HepG2 (cell line): ENCODE results near the gene FAM118A. TPM values are rescaled to one million over a fixed set of nuclear protein-coding genes. Genes with fewer than 3 reads are reported as not detected.

Experiments used
- ARID5B ChIP-seq: IDR thresholded peaks from 2 replicates; pipeline ENCODE4 v1.4.0; 2020; ENCODE audit warnings: mild to moderate bottlenecking, missing genetic modification reagents
- CREB3 ChIP-seq: sonication (generic); formaldehyde crosslinking; IDR thresholded peaks from 2 replicates; pipeline ENCODE4 v1.5.0; 2020; ENCODE audit warnings: missing genetic modification reagents
- FOXP4 ChIP-seq: sonication (generic); formaldehyde crosslinking; IDR thresholded peaks from 2 replicates; pipeline ENCODE4 v1.4.0; 2020; ENCODE audit warnings: missing genetic modification reagents
- GTF2F1 ChIP-seq: fragments of 150-350 bp; IDR thresholded peaks from 2 replicates; pipeline ENCODE4 v1.6.1; 2014; ENCODE audit warnings: low read length
- HINFP ChIP-seq: sonication (generic); formaldehyde crosslinking; IDR thresholded peaks from 2 replicates; pipeline ENCODE4 v1.4.0; 2020; ENCODE audit warnings: low read depth, mild to moderate bottlenecking, missing genetic modification reagents
- KLF15 ChIP-seq: sonication (generic); formaldehyde crosslinking; IDR thresholded peaks from 2 replicates; pipeline ENCODE4 v1.8.1; 2023; ENCODE audit warnings: borderline replicate concordance, mild to moderate bottlenecking, inconsistent platforms, missing genetic modification reagents, mixed read lengths
- MED13 ChIP-seq: sonication (generic); formaldehyde crosslinking; IDR thresholded peaks from 2 replicates; pipeline ENCODE4 v1.5.0; 2020; ENCODE audit warnings: missing genetic modification reagents
- PHF21A ChIP-seq: sonication (generic); formaldehyde crosslinking; IDR thresholded peaks from 2 replicates; pipeline ENCODE4 v1.5.0; 2020; ENCODE audit warnings: mild to moderate bottlenecking, missing genetic modification reagents
- PHF5A ChIP-seq: IDR thresholded peaks from one replicate; pipeline ENCODE4 v1.6.1; 2018; ENCODE audit warnings: low read depth, missing genetic modification reagents; ENCODE audit not compliant: unreplicated experiment
- POLR2A ChIP-seq, 2 experiments: IDR thresholded peaks; 2 replicates each; pipeline ENCODE4 v1.6.1; 2011; ENCODE audit warnings: low read depth in 2 of 2, low read length in 2 of 2, mild to moderate bottlenecking in 1 of 2, moderate library complexity in 1 of 2; ENCODE audit not compliant: insufficient read depth in 1 of 2
- SYNCRIP ChIP-seq: fragments of 200-400 bp; formaldehyde crosslinking; IDR thresholded peaks from 2 replicates; pipeline ENCODE4 v1.6.1; 2018; ENCODE audit warnings: mild to moderate bottlenecking, low read depth, low read length; ENCODE audit not compliant: insufficient read depth
- TAF15 ChIP-seq: fragments of 200-400 bp; formaldehyde crosslinking; IDR thresholded peaks from one replicate; pipeline ENCODE4 v1.6.1; 2018; ENCODE audit warnings: mild to moderate bottlenecking, low read depth, low read length; ENCODE audit not compliant: poor library complexity, severe bottlenecking
- U2AF1 ChIP-seq: fragments of 200-400 bp; formaldehyde crosslinking; optimal IDR thresholded peaks from 2 replicates; pipeline ENCODE3; 2017; ENCODE audit warnings: mild to moderate bottlenecking, low read depth, low read length
- ZFY ChIP-seq: sonication (generic); formaldehyde crosslinking; IDR thresholded peaks from 2 replicates; pipeline ENCODE4 v1.4.0; 2020; ENCODE audit warnings: missing genetic modification reagents
- ZNF160 ChIP-seq: sonication (generic); formaldehyde crosslinking; IDR thresholded peaks from 2 replicates; pipeline ENCODE4 v1.8.0; 2022; ENCODE audit warnings: mild to moderate bottlenecking, inconsistent platforms, missing genetic modification reagents
- ZNF17 ChIP-seq: sonication (generic); formaldehyde crosslinking; IDR thresholded peaks from 2 replicates; pipeline ENCODE4 v1.5.0; 2020; ENCODE audit warnings: mild to moderate bottlenecking, missing genetic modification reagents
- ZNF251 ChIP-seq: sonication (generic); formaldehyde crosslinking; IDR thresholded peaks from 2 replicates; pipeline ENCODE4 v1.9.0; 2021; ENCODE audit warnings: mild to moderate bottlenecking, missing genetic modification reagents
- ZNF260 ChIP-seq: sonication (generic); formaldehyde crosslinking; IDR thresholded peaks from 2 replicates; pipeline ENCODE4 v1.4.0; 2020; ENCODE audit warnings: missing genetic modification reagents, low read depth, mild to moderate bottlenecking, borderline replicate concordance
- ZNF703 ChIP-seq: sonication (generic); formaldehyde crosslinking; IDR thresholded peaks from 2 replicates; pipeline ENCODE4 v1.5.1; 2020; ENCODE audit warnings: missing genetic modification reagents, mild to moderate bottlenecking, moderate library complexity, borderline replicate concordance
- ZSCAN31 ChIP-seq: sonication (generic); formaldehyde crosslinking; IDR thresholded peaks from 2 replicates; pipeline ENCODE4 v1.5.0; 2020; ENCODE audit warnings: low read depth, mild to moderate bottlenecking, missing genetic modification reagents
- polyA plus RNA-seq, 8 experiments: library from polyadenylated mRNA; depleted of rRNA in 3 of 8; stranded (reverse) in 7 of 8; unstranded in 1 of 8; fragments of >200 nt; fragmentation: Illumina TruSeq in 4 of 8; extraction: Trizol in 4 of 8; gene quantifications; 2 replicates each; pipeline versions ENCODE4 v1.2.1 to v1.2.3, GENCODE V29; 2011 to 2016; ENCODE audit warnings: low read depth in 4 of 8, missing spikeins in 1 of 8, mixed read lengths in 1 of 8; ENCODE audit not compliant: insufficient read depth in 1 of 8
- total RNA-seq, 5 experiments: library from RNA; depleted of rRNA; stranded (reverse); fragments of >200 nt; fragmentation: Illumina TruSeq; extraction: Trizol; gene quantifications; 2 replicates each; pipeline ENCODE4 v1.2.3, GENCODE V29; 2016; ENCODE audit warnings: low read depth in 1 of 5

Gene FAM118A
- total and polyA plus RNA-seq, 2 of the 13 experiments (the other 11 are each of a cell fraction or from before 2014, with no cell fraction given) = 36.7 to 48.2 TPM

- peak; percentile 45; the same call in 1 of the 2 replicates for TF ChIP-seq HINFP
- TF ChIP-seq ARID5B = peak; percentile 92
- TF ChIP-seq ZNF251 = no peak
- no peak for TF ChIP-seq TAF15
- peak; percentile 74 for TF ChIP-seq MED13 (CRISPR knock-in tag)
- no peak for TF ChIP-seq ZNF260
- no peak for TF ChIP-seq KLF15 (CRISPR knock-in tag)
- no peak for TF ChIP-seq ZNF160
- TF ChIP-seq SYNCRIP = no peak
- TF ChIP-seq PHF21A = peak; percentile 99
- no peak for TF ChIP-seq ZNF17
- no peak for TF ChIP-seq ZNF703 (CRISPR knock-in tag)
- TF ChIP-seq ZFY = peak; percentile 74; the same call in 1 of the 2 replicates
- TF ChIP-seq FOXP4 = peak; percentile 95
- TF ChIP-seq GTF2F1 = 0 out of 2 replicates have a peak, but pooled peaks have one; percentile 72
- peak; percentile 93 for TF ChIP-seq U2AF1
- peak; percentile 83 for TF ChIP-seq ZSCAN31 (CRISPR knock-in tag)
- TF ChIP-seq CREB3 (CRISPR knock-in tag) = no peak
- TF ChIP-seq POLR2A (IDR thresholded peaks at IDR 0.05; ENCODE audit: insufficient read depth in 1 of 2, low read depth in 2 of 2, low read length in 2 of 2) = peak; percentile 42 to 69
- TF ChIP-seq PHF5A (CRISPR knock-in tag) = peak; percentile 62
Observed at GRCh38 chr22:45273452-45274075, 36.2 kb upstream of the FAM118A start (continued).
